K562 (cell line): Measurements from ENCODE around the gene PLXNA2. TPM values are rescaled to one million over a fixed set of nuclear protein-coding genes. Genes with fewer than 3 reads are reported as not detected.

Experiments used
- CBFA2T2 ChIP-seq: fragments of 450-650 bp; conservative IDR thresholded peaks from 2 replicates; pipeline ENCODE4 v1.6.1; 2017; ENCODE audit warnings: mild to moderate bottlenecking
- CBFA2T3 ChIP-seq: fragments of 450-650 bp; IDR thresholded peaks from 2 replicates; pipeline ENCODE4 v1.6.1; 2017
- CBX2 ChIP-seq: fragments of 200-600 bp; sonication (generic); IDR thresholded peaks from one replicate; pipeline ENCODE4 v1.6.1; 2012; ENCODE audit warnings: mild to moderate bottlenecking, low read length, inconsistent platforms; ENCODE audit not compliant: insufficient read depth, poor library complexity, severe bottlenecking
- CBX3 ChIP-seq, 2 experiments: IDR thresholded peaks; 1 replicate in 1 of 2; 2 replicates in 1 of 2; pipeline ENCODE4 v1.6.1; 2012; ENCODE audit warnings: inconsistent platforms in 2 of 2, low read length in 2 of 2, borderline replicate concordance in 1 of 2, control low read depth in 1 of 2
- DLX4 ChIP-seq: fragments of 250-450 bp; sonication (Bioruptor Pico); IDR thresholded peaks from 2 replicates; pipeline ENCODE4 v1.6.1; 2021; ENCODE audit warnings: mild to moderate bottlenecking
- E2F6 ChIP-seq, 2 experiments: IDR thresholded peaks; 2 replicates each; pipeline ENCODE4 v1.6.1; 2011; ENCODE audit warnings: borderline replicate concordance in 1 of 2, control low read depth in 1 of 2, low read depth in 1 of 2, low read length in 1 of 2, mild to moderate bottlenecking in 1 of 2, mixed read lengths in 1 of 2, moderate library complexity in 1 of 2; ENCODE audit not compliant: insufficient read depth in 1 of 2, insufficient read length in 1 of 2, poor library complexity in 1 of 2, severe bottlenecking in 1 of 2; ENCODE audit errors: extremely low read depth in 1 of 2
- EP300 ChIP-seq: IDR thresholded peaks from 2 replicates; pipeline ENCODE4 v1.6.1; 2012; ENCODE audit warnings: low read length, improper control_type of control experiment
- FOSL1 ChIP-seq: fragments of 200-800 bp; sonication (Bioruptor generic); conservative IDR thresholded peaks from 2 replicates; pipeline ENCODE4 v1.6.1; 2016; ENCODE audit warnings: missing genetic modification characterization, missing compliant biosample characterization
- FOXA3 ChIP-seq, 2 experiments: fragments of 450-650 bp in 1 of 2; sonication (generic) in 1 of 2; formaldehyde crosslinking; IDR thresholded peaks in 1 of 2; conservative IDR thresholded peaks in 1 of 2; 2 replicates each; pipeline versions ENCODE4 v1.4.0 to v1.8.0; 2020 to 2022; ENCODE audit warnings: mild to moderate bottlenecking in 2 of 2, missing genetic modification reagents in 1 of 2
- MTA2 ChIP-seq: fragments of 450-650 bp; IDR thresholded peaks from 2 replicates; pipeline ENCODE4 v1.6.1; 2016; ENCODE audit warnings: low read depth
- NCOA1 ChIP-seq: fragments of 450-650 bp; IDR thresholded peaks from 2 replicates; pipeline ENCODE4 v1.6.1; 2016; ENCODE audit warnings: low read depth
- PHF21A ChIP-seq: fragments of 450-650 bp; IDR thresholded peaks from 2 replicates; pipeline ENCODE4 v1.6.1; 2017; ENCODE audit warnings: low read depth, borderline replicate concordance
- POLR2AphosphoS5 ChIP-seq: IDR thresholded peaks from 2 replicates; pipeline ENCODE4 v1.6.1; 2011; ENCODE audit warnings: mild to moderate bottlenecking, low read depth, low read length, moderate library complexity; ENCODE audit not compliant: control insufficient read depth, insufficient read depth
- RBBP5 ChIP-seq: fragments of 200-600 bp; sonication (generic); IDR thresholded peaks from 2 replicates; pipeline ENCODE4 v1.6.1; 2012; ENCODE audit warnings: borderline replicate concordance, mild to moderate bottlenecking, low read length, control low read depth, inconsistent platforms; ENCODE audit not compliant: insufficient read depth, poor library complexity, severe bottlenecking
- RFX5 ChIP-seq: IDR thresholded peaks from 2 replicates; pipeline ENCODE4 v1.6.1; 2011; ENCODE audit warnings: low read depth, mild to moderate bottlenecking, improper control_type of control experiment, low read length
- SMAD4 ChIP-seq: fragments of 250-450 bp; sonication (Bioruptor Pico); conservative IDR thresholded peaks from 2 replicates; pipeline ENCODE4 v1.8.0; 2021; ENCODE audit warnings: inconsistent platforms, mild to moderate bottlenecking, moderate library complexity
- SMARCE1 ChIP-seq: fragments of 450-650 bp; IDR thresholded peaks from 2 replicates; pipeline ENCODE4 v1.7.1; 2016; ENCODE audit warnings: mild to moderate bottlenecking
- TAL1 ChIP-seq: fragments of 450-650 bp; IDR thresholded peaks from 2 replicates; pipeline ENCODE4 v1.6.1; 2016; ENCODE audit warnings: mild to moderate bottlenecking
- TGIF2 ChIP-seq: sonication (generic); formaldehyde crosslinking; IDR thresholded peaks from 2 replicates; pipeline ENCODE4 v1.8.1; 2022; ENCODE audit warnings: mild to moderate bottlenecking, missing genetic modification reagents, moderate library complexity
- TRIM24 ChIP-seq, 2 experiments: fragments of 450-650 bp; IDR thresholded peaks; 2 replicates each; pipeline ENCODE4 v1.6.1; 2016
- ZBTB5 ChIP-seq: fragments of 450-650 bp; IDR thresholded peaks from 2 replicates; pipeline ENCODE4 v1.6.1; 2017; ENCODE audit warnings: antibody characterized with exemption
- ZNF175 ChIP-seq: fragments of 200-800 bp; sonication (Bioruptor generic); IDR thresholded peaks from 2 replicates; pipeline ENCODE4 v1.6.1; 2016; ENCODE audit warnings: low read depth, mild to moderate bottlenecking, missing genetic modification characterization, missing compliant biosample characterization
- ZNF253 ChIP-seq: fragments of 250-450 bp; sonication (Bioruptor Pico); conservative IDR thresholded peaks from 2 replicates; pipeline ENCODE4 v1.6.1; 2021; ENCODE audit warnings: mild to moderate bottlenecking
- ZNF274 ChIP-seq: IDR thresholded peaks from 2 replicates; pipeline ENCODE4 v1.6.1; 2011; ENCODE audit warnings: low read depth, mild to moderate bottlenecking, low read length, moderate library complexity, borderline replicate concordance
- polyA plus RNA-seq, 8 experiments: library from polyadenylated mRNA; depleted of rRNA in 4 of 8; stranded (reverse) in 5 of 8; unstranded in 3 of 8; fragments of >200 nt; fragmentation: Nextera tagmentation in 2 of 8; fragmentation: Illumina TruSeq in 1 of 8; extraction: Ambion mirVana in 2 of 8; extraction: Trizol in 1 of 8; gene quantifications; 2 replicates each; pipeline versions ENCODE4 v1.2.1 to v1.2.3, GENCODE V29; 2011 to 2014; ENCODE audit warnings: inconsistent platforms in 1 of 8, missing spikeins in 1 of 8
- total RNA-seq, 7 experiments: library from RNA; depleted of rRNA in 6 of 7; stranded (reverse); fragments of >200 nt in 6 of 7; fragmentation: Illumina TruSeq in 2 of 7; extraction: Trizol in 2 of 7; gene quantifications; 2 replicates each; pipeline versions ENCODE4 v1.2.1 to v1.2.3, GENCODE V29; 2011 to 2021; ENCODE audit warnings: low replicate concordance in 1 of 7

Gene PLXNA2
- total and polyA plus RNA-seq, 9 of the 15 experiments (the other 6 are each of a cell fraction or from before 2014, with no cell fraction given): 0.01 to 1.3 (median 0.32) TPM

- TF ChIP-seq E2F6 (IDR thresholded peaks at IDR 0.05; ENCODE audit: borderline replicate concordance in 1 of 2, extremely low read depth in 1 of 2, insufficient read depth in 1 of 2, insufficient read length in 1 of 2, low read depth in 1 of 2, low read length in 1 of 2, poor library complexity in 1 of 2, severe bottlenecking in 1 of 2) (no peak), CBX2 (no peak), EP300 (no peak), DLX4 (CRISPR knock-in tag) (no peak), SMAD4 (CRISPR knock-in tag) (no peak), FOSL1 (tag) (peak; percentile 36; the same call in 1 of the 2 replicates), TRIM24 (IDR thresholded peaks at IDR 0.05) (peak in 1 of 2 experiments; percentile 16; a peak in 1 of 4 replicates), RBBP5 (no peak), SMARCE1 (no peak), RFX5 (no peak), PHF21A (no peak), POLR2AphosphoS5 (peak; percentile 49; the same call in 1 of the 2 replicates), TGIF2 (CRISPR knock-in tag) (no peak), ZBTB5 (no peak), CBFA2T2 (peak; percentile 79), MTA2 (peak; percentile 42; the same call in 1 of the 2 replicates), CBFA2T3 (peak; percentile 88), ZNF175 (CRISPR knock-in tag) (no peak), ZNF274 (no peak), NCOA1 (no peak), FOXA3 (CRISPR knock-in tag; conservative IDR thresholded peaks at IDR 0.05 in 1 of 2, IDR thresholded peaks at IDR 0.05 in 1 of 2) (no peak), ZNF253 (CRISPR knock-in tag) (no peak), CBX3 (IDR thresholded peaks at IDR 0.05; ENCODE audit: borderline replicate concordance in 1 of 2, low read length in 2 of 2) (no peak), TAL1 (peak; percentile 67)
Measured at GRCh38 chr1:208161656-208162375, 82.4 kb downstream of the PLXNA2 start (continued).
